NCI-H526 (cell line): ENCODE data around the gene LGR6.
A peak's percentile ranks its signal among the peaks of the same experiment; 100 is the strongest.

Experiments
- DNase-seq, 2 experiments: peaks; one replicate each; lab custom pipeline; 2025; lab: John Stamatoyannopoulos, UW

Gene LGR6

DNA sequence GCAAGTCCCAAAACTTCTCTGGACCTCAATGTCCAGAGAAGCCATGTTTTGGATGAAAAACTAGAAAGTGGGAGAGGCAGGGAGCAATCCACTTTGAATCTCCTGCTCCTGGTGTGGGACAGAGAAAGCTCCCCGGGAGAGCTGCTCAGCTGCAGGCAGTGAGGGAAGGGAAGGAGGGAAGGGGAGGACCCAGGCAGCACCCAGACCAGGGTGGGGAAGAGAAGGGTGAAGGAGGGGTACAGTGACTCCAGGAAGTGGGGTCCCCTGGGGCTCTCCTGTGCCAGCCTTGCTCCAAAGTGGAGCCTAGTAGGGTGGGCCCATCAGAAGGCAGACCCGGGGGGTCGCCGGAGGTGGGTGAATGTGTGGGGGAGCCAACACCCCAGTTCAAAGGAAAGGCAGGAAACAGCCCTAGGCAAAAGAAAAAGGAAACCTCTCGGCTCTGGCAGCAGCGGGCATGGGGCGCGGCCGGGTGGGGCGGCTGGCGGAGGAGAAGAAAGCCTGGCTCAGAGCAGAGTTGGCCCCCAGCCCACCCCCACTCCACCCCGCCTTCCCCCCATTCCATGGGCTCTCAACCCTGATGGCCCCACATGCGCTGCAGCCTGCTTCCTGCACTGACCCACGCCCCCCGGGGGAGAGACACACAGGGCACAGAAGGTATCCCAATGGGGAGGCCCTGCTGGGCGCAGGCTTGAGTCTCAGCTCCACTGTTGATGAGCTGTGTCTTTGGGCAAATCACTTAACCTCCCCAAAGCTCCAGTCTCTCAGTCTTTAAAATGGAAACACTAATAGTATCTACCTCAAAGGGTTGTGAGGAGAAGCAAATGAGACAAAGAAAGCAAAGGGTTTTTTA, 5.7 kb downstream of the LGR6 start:
- DNase-seq, result no peak

DNA sequence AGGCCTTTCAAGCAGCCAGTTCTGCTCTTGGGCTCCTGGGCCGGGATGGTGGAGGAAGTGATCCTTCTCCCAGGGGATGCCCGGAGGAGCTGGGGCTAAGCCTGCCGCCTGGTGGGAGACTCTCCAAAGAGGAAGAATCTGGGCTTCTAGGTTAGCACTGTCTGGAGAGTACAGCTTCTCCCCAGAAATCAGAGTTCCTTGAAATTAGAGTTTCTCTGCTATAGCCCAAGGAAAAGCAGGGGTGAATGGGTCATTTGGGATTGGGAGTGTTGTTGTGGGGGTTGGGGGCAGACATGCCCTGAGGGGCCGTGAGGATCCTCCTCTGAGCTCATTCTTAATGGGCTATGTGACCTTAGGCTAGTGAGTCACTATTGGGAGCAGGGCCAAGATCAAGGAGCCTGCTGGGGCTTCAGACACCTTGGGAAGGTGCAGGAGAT, 6.5 kb downstream of the LGR6 start:
- DNase-seq, result no peak

DNA sequence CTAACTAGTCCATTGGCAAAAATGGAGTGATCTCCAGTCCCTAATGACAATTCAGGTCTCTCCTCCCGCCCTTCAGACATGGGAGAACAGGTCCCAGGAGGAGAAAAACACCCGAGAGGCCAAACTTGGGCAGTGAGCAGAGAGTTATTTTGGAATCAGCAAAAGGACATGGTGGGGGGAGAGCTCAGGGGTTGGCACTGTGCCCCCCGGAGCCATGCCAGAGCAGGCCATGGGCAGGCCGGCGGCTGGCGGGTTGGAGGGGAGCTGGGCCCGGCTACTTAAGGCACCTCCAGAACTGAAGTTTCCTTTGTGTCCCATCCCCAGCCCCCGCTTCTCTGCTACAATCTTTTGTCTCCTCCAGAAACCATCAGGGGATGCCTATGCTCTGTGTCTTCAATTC, 7.1 kb downstream of the LGR6 start:
- DNase-seq, result no peak

DNA sequence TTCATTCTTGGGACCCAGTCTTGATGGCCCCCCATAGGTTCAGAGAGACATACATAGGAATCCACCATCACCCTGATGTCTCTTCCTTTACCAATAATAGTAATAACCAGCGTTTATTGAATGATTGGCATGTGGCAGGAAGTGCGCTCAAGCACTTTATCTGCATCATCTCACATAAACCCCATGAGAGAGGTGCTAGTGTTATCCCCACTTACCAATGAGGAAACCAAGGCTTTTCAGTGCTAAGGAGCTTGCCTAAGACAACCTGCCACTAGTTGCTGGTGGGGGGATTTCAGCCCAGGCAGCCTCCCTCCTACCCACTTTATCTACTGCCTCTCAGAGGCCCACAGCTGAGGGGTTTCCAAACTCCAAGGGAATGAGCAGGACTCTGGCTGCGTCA, 7.7 kb downstream of the LGR6 start:
- no peak for DNase-seq

DNA sequence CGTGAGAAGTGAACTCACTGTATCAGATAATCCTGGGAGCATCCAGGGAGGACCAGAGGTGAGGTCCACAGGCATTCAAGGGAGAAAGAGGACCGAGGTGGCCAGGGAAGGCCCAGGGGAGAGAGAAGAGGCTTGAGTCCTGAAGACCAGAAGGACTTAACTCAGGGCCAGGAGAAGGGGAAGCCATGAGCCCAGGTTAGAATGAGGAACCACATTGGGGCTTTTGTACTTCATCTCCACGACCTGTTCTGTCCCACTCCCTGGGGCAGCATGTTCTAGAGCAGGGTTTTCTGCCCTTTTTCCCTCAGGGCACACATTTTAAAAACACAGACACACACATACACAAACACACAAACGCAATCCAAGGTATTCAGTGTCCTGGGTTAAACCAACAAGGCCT, 8.4 kb downstream of the LGR6 start:
- DNase-seq, result no peak

DNA sequence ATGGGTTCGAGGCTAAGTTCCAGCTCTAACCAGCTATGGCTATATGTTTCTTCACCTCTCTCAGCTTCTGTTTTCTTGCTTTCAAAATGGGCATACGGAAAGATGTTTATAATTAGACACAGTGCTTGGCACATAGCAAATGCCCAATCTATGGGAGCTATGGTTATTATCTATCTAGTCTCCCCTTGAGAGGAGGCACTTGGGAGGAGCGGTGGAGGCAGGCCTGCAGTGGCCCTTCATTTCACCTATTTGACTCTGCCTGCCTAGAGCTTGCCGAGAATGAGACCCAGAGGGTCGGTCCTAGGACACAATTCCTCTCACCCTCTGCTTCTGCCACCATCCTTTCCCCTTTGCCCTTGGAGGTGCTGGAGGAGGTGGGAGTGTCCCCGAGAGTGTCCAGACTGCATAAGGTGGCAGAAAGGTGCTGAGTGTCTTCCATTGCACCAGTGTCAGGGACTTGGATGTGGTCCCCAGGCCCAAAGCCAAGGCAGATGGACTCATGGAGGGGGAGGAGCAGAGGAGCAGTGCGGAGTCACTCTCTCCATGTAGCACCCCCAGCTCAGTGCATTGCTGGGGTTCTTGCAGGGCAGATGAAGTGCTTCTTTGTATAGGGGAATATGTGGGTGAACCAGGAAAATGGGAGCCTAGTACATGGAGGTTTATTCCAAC, 9.0 kb downstream of the LGR6 start:
- no peak for DNase-seq

DNA sequence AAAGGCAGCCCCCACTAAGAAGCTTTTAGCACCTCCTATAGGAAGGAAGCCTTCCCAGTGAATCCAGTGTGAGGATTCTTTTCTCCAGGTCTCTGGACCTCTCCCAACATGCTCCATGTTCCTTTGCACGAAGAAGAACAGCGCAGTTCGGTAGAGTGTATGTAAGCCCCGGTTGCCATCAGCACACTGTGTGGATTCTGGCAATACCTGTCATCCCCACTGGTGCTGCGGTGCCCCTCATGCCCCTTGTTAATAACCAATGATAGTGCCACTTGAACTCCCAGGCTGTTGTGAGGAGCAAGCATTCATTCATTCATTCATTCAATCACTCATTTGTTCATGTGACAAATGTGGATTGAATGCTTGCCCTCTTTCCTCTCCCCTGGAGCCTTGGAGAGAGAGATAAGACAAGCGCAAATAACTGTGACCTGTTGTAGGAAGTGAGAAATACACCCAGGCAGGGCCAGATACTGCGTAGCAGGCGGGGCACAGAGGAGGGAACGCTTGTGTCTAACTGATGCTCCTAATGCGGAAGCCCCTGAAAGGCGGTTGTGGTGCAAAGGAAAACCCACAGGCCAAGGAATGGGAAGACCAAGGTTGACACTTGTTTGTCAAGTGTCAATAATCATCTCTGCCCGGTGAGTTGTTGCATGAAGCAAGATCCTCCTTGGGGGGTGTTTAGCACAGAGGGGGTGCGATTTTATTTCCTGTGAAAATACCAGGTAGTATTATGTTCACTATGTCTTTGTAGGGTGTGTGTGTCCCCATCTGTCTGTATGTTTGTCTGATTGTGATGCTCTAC, 9.8 kb downstream of the LGR6 start:
- DNase-seq, result no peak

DNA sequence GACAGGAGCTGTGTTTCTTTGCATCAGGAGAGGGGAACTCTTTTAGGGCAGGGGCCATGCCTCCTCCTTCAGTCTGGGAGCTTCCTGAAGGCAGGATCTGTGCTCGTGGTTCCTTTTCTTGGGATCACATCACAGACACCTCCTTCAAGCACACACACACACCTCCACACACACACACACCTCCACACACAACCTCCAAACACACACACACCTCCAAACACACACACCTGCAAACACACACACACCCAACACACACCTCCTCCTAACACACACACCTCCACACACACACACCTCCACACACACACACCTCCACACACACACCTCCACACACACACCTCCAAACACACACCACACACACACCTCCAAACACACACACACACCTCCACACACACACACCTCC, 10.5 kb downstream of the LGR6 start:
- DNase-seq, result no peak

DNA sequence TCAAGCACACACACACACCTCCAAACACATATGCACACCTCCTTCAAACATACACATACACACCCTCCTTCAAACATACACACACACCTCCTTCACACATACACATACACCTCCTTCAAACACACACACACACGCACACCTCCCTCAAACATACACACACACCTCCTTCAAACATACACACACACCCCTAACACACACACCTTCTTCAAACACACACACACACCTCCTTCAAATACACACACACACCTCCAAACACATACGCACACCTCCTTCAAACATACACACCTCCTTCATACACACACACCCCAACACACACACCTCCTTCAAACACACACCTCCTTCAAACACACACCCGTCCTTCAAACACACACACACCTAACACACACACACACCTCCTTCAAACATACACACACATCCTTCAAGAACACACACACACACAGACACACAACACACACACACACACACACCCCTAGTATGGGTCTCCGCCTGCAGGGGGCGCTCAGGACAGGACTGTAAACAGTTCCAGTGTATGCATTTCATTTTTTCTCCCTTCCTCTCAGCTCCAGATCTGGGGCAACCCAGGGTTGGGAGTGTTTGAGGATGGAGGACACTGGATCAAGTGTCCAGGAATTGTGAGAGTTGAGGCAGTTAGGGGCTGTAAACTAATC, 12.1 kb downstream of the LGR6 start:
- DNase-seq, result no peak

DNA sequence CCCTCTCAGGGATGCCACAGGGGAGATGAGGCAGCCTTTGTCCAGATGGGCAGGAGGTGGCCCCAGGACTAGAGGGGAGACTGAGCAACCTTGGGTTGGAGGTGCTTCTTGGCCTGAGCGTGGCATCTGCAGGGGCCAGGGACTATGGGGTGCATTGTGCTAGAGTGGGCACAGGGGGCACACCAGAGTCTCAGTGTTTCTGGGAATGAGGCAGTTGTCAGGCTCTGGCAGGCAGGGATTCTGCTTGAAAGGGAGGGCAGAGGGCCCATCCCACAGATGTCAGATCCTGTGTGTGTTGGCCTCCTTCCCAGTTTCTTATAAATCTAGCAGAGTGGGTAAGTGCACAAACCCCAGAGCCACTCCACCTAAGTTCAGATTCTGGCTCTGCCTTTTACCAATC, 13.7 kb downstream of the LGR6 start:
- no peak for DNase-seq

DNA sequence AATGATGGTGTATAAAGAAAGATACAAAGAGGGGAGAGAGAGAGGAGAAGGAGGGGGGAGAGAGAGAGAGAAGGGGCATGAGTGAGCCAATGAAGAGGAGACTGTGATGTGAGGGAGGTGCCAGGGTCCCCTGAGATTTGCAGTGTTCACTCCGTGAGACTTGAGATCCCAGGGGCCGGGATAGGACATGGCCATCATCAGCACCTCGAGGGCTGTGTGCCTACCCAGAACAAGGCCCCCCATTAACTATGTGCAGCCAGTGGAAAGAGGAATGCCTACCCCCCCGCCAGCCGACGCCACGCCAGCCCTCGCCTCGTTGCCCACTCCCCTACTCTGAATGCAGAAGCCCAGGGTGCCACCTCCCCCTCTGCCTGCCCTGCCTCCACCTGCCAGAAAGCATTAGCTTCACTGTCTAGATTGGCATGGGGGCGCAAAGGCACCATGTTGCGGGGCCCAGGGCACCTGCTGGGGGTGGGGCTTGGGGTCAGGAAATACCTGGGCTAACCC, 14.8 kb downstream of the LGR6 start:
- DNase-seq, result no peak

DNA sequence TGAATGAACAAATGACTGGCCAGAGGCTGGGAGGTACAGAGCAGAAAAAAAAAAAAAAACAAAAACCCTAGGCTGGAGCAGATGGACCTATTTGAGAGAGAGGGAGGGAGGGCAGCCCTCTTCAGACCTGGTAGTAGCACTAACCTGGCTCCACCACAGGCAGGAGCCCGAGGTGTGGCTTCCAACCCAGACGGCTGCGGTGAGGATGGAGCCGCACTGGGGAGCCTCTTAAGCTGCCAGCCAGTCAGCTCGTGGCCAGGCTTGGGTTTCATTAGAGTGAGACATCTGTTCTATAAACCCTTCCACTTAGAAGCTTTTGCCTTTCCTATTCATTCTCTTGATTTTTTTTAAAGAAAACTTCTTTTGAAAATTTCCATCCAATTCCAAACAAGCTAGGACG, 16.8 kb downstream of the LGR6 start:
- DNase-seq, result peak in 1 of 2 experiments; percentile 55

DNA sequence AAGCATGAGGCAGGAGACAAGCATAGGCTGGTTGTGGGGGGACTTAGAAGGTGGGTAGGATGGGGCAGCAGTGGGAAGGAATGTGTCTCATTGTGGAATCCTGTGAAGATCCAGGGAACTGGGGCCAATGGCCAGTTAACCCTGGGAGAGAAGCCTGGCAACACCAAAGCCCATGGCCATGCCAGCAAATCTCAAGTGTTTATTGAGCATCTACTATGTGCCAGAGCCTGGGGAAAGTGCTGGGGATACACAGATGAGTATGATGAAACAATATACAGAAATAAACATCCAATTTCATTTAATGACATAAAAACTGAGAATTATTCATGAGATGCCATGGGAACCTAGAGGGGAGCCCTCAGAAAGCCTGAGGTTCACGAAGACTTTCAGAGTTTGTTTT, 17.4 kb downstream of the LGR6 start:
- no peak for DNase-seq

DNA sequence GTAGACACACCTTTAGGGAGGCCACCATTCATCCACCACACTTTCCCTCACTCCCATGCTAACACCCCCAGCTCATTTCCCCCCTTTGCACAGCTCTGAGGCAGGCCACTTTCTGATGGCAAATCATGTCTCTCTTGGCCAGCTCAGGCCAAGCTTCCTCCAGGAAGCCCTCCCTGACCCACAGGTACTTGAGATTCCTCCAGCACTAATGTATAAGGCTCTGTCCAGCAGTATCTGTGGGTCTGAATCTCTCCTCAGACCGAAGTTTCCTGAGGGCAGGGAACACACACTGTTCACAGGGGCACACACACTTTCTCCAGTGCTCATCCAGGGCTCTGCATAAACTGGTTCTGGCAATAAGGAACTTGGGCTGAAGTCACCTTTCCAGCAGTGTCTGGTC, 19.2 kb downstream of the LGR6 start:
- no peak for DNase-seq

DNA sequence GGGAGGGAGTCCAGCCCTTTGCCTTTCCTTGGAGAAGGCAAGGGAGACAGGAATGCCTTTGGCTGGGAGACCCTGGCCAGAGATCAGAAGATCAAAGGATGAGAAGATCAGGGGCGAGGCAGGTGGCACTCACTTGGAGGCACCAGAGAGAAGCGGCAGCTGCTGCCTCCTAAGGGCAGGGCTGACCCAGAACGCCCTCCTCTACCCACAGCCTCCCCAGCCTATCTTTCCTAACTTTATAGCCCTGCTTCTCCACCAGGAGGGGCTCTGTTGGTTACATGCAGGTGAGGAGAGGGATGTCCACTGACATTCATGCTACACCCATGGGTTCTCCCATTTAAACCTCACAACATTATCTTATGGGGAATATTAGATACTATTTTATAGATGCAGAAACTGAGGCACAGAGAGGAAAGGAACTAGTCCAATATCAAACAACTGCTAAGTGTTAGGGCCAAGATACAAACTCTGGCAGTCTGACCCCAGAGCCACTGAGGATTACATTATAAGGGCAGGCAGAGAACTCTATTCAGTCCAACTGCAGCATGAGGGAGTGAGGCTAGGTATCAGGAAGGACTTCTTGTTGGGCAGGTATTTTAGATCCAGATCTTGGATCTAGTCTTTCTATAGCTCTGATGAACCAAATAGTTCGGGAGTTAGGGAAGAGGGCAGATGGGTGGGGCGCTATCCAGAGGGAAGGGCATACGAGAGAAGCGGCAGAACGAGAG, 19.9 kb downstream of the LGR6 start:
- DNase-seq, result peak; percentile 35 to 42

DNA sequence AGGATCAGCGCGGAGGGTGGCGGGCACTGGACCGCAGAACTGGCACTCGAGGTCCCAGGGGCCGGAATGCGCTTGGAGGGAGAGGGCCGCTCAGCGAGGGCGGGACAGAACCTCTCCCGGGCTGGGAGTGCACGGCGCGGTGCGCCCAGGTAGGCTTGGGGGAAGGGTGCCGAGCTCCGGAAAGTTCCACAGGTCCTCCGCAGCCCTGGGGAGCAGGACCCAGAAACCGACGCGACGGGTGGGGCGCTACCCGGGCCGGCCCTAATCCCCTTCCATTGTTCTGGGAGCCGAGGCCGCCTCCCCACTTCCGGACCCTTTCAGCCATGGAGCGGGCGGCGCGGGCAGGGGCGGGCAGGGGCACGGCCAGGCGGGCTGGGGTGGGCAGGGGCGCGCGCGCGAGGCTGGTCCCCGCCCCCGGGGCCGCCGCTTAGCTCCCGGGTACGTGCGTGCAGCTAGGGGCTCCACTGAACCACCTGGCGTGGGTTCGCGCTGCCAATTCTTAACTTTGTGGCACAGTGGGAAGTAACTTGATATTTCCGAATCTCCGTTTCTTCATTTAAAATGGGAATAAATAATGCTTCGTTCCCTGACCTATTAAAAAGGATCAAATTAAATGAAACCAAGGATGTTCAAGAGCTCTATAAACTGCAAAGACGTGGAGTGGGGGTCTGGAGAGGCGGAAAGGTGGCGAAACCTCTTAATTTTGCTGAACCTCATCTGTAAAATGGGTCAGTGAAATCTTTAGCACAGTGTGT, 20.7 kb downstream of the LGR6 start:
- peak in 1 of 2 experiments; percentile 41 for DNase-seq

DNA sequence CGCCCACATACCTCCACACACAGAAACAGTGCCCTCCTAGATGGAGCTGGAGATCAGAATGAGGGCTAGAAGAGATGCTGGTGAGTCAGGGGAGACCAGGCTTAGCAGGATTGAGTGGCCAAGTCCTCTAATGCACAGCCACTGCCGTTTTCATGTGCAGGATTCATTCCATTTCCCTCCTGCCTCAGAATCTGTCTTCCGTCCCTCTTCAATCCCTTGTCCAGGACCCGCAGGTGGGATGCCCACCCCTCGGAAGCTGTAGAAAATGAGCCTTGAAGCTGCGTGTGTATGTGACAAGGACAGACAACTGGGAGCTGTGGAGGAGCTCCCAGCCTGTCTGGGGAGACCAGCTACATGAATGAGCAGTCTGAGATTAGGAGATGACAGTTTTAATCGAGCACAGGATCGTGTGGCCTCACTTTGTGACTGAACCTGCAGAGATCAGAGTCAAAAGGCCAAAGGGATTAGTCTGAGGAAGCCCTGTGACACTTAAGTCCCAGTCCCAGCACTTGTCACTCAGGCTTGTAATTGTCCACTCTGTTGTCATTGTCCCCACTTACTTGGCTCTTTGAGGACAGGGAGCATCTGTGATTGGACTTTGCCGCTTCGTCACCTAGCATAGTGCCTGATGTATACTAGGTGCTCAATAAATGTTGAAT, 22.0 kb downstream of the LGR6 start:
- DNase-seq, result no peak

DNA sequence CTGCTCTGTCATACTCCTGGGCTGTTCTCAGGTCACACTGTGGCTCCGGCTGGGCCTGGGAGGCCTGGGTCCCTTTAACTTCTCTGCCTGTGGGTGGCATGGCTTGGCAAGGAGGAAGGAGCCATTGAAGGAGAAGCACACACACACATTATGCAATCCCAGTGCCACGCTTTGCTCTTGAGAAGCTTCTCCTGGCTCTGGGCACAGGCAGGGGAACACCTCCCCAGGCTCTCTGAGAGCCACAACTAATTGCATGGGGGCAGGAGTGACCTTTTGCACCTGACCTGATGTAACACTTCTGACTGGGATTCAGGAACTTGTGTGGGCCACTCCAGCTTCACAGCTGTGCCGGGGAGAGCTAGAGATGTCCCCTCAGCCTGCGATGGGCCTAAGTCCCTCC, 23.1 kb downstream of the LGR6 start:
- DNase-seq, result no peak

DNA sequence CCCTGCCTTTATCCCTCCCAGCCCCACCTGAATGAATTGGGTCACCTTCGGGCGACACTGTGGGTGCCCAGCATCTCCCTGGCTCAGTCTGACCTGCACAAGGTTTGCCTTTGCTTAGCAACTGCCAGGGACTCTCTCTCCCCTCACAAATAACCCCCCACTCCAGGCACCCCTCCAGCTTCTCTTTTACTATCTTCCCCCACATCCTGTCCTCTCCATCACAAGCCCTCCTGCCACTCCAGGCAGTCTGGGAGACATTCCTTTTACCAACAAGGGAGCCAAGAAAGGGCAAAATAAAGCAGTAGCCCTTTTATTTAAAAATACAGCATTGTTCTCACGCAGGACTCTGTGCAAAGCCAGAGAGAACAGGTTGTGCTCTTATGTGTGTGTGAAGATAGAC, 23.9 kb downstream of the LGR6 start:
- no peak for DNase-seq

DNA sequence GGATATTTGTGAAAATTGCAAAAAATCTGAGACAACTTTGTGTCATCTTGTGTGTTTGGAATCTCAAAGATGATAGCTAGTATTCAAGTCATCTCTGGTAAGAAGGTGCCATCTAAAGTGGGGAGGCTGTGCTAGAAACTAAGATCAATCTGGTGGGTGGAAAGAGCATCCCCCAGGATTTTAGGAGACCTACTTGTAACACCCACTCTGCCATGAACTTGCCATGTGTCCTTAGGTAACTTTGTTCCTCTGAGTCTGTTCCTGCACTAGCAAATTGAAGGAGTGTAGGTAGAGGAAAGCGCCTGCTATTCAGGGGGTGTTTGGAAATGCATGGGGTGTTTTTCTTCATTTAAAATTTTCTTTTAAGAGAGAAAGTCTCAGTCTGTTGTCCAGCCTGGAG, 24.4 kb downstream of the LGR6 start:
- no peak for DNase-seq
